GM23338 (cell line): ENCODE data around the gene HDAC5. TPM values are rescaled to one million over a fixed set of nuclear protein-coding genes. Genes with fewer than 3 reads are reported as not detected.

Experiments
- ATAC-seq: fragments of 200-7000 bp; cut with Tn5 transposase; 3 replicates; pipeline ENCODE4 v1.9.1; 2020
- DNase-seq: peaks from one replicate; pipeline ENCODE4 v3.0.0-alpha.2; 2015; ENCODE audit warnings: low spot score
- H2AFZ ChIP-seq: fragments of 200-600 bp; sonication (generic); 2 replicates; pipeline ENCODE4 v1.8.0; 2016; ENCODE audit warnings: antibody characterized with exemption, mild to moderate bottlenecking, moderate library complexity
- H3F3A ChIP-seq: fragments of 200-600 bp; sonication (generic); replicated peaks from 2 replicates; pipeline ENCODE4 v1.8.0; 2017; ENCODE audit warnings: antibody characterized with exemption, mixed run types, low read depth
- H3K27ac ChIP-seq: fragments of 200-600 bp; sonication (generic); 2 replicates; pipeline ENCODE4 v1.6.1; 2016; ENCODE audit warnings: low read depth
- H3K27me3 ChIP-seq: fragments of 200-600 bp; sonication (generic); 2 replicates; pipeline ENCODE4 v1.8.0; 2016; ENCODE audit warnings: mild to moderate bottlenecking, mixed run types, moderate library complexity; ENCODE audit not compliant: insufficient read depth
- H3K36me3 ChIP-seq: fragments of 200-600 bp; sonication (generic); 2 replicates; pipeline ENCODE4 v1.8.0; 2016; ENCODE audit warnings: mild to moderate bottlenecking; ENCODE audit not compliant: insufficient read depth
- H3K4me1 ChIP-seq: fragments of 200-600 bp; sonication (generic); 2 replicates; pipeline ENCODE4 v1.8.0; 2016; ENCODE audit warnings: mild to moderate bottlenecking, moderate library complexity; ENCODE audit not compliant: insufficient read depth
- H3K4me2 ChIP-seq: fragments of 200-600 bp; sonication (generic); 2 replicates; pipeline ENCODE4 v1.7.1; 2017; ENCODE audit warnings: mixed run types
- H3K4me3 ChIP-seq: fragments of 200-600 bp; sonication (generic); 2 replicates; pipeline ENCODE4 v1.6.1; 2016; ENCODE audit warnings: mixed run types
- H3K79me2 ChIP-seq: fragments of 200-600 bp; sonication (generic); replicated peaks from 2 replicates; pipeline ENCODE4 v1.8.0; 2017; ENCODE audit warnings: mild to moderate bottlenecking; ENCODE audit not compliant: insufficient read depth
- H3K9me2 ChIP-seq: fragments of 200-600 bp; sonication (generic); 2 replicates; pipeline ENCODE4 v1.8.0; 2017; ENCODE audit not compliant: insufficient read depth
- H4K20me1 ChIP-seq: fragments of 200-600 bp; sonication (generic); replicated peaks from 2 replicates; pipeline ENCODE4 v1.8.0; 2017; ENCODE audit warnings: mild to moderate bottlenecking; ENCODE audit not compliant: insufficient read depth
- H3K27ac Mint-ChIP-seq: 2 replicates; pipeline ENCODE4 v1.8.0; 2020; ENCODE audit warnings: inconsistent platforms, mild to moderate bottlenecking, moderate library complexity, mixed read lengths
- H3K27me3 Mint-ChIP-seq: 3 replicates; pipeline ENCODE4 v1.8.0; 2022; ENCODE audit warnings: low read depth, mild to moderate bottlenecking, moderate library complexity, mixed read lengths, inconsistent platforms; ENCODE audit not compliant: insufficient read depth, poor library complexity
- H3K36me3 Mint-ChIP-seq: 3 replicates; pipeline ENCODE4 v1.8.0; 2021; ENCODE audit warnings: low read depth, mild to moderate bottlenecking, inconsistent platforms, moderate library complexity, mixed read lengths
- H3K4me1 Mint-ChIP-seq: 3 replicates; pipeline ENCODE4 v1.8.0; 2020; ENCODE audit warnings: mild to moderate bottlenecking, inconsistent platforms, mixed read lengths
- H3K4me3 Mint-ChIP-seq: 3 replicates; pipeline ENCODE4 v1.8.0; 2021; ENCODE audit warnings: moderate library complexity, mild to moderate bottlenecking, inconsistent platforms, mixed read lengths
- H3K9me3 Mint-ChIP-seq: 3 replicates; pipeline ENCODE4 v1.8.0; 2020; ENCODE audit warnings: moderate library complexity, mild to moderate bottlenecking, inconsistent platforms, mixed read lengths
- CREB1 ChIP-seq: fragments of 250-450 bp; sonication (Bioruptor Pico); IDR thresholded peaks from 2 replicates; pipeline ENCODE4 v1.5.0; 2020; ENCODE audit warnings: low read depth, mild to moderate bottlenecking, moderate library complexity
- CTCF ChIP-seq, 2 experiments: fragments of 200-600 bp in 1 of 2; sonication (generic) in 1 of 2; conservative IDR thresholded peaks; 2 replicates each; pipeline versions ENCODE4 v1.5.1 to v1.6.1; 2016 to 2017; ENCODE audit warnings: antibody characterized with exemption in 2 of 2, low read depth in 2 of 2, mild to moderate bottlenecking in 2 of 2, moderate library complexity in 1 of 2
- EZH2 ChIP-seq: fragments of 200-600 bp; sonication (generic); IDR thresholded peaks from one replicate; pipeline ENCODE4 v1.8.0; 2017; ENCODE audit warnings: antibody characterized with exemption, mild to moderate bottlenecking, low read depth; ENCODE audit not compliant: unreplicated experiment
- EZH2phosphoT487 ChIP-seq: fragments of 200-600 bp; sonication (generic); IDR thresholded peaks from one replicate; pipeline ENCODE4 v1.8.1; 2018; ENCODE audit warnings: antibody characterized with exemption; ENCODE audit not compliant: unreplicated experiment
- JUNB ChIP-seq: IDR thresholded peaks from one replicate; pipeline ENCODE4 v1.6.1; 2016; ENCODE audit warnings: antibody characterized with exemption; ENCODE audit not compliant: unreplicated experiment
- NANOG ChIP-seq: IDR thresholded peaks from 2 replicates; pipeline ENCODE4 v1.6.1; 2016; ENCODE audit warnings: antibody characterized with exemption, borderline replicate concordance
- POLR2AphosphoS5 ChIP-seq: IDR thresholded peaks from 2 replicates; pipeline ENCODE4 v1.6.1; 2016; ENCODE audit warnings: antibody characterized with exemption, low read depth
- STAT1 ChIP-seq: IDR thresholded peaks from one replicate; pipeline ENCODE4 v1.6.1; 2016; ENCODE audit warnings: antibody characterized with exemption; ENCODE audit not compliant: unreplicated experiment
- ZNF114 ChIP-seq: fragments of 250-450 bp; sonication (Bioruptor Pico); IDR thresholded peaks from 2 replicates; pipeline ENCODE4 v1.5.0; 2020; ENCODE audit warnings: mild to moderate bottlenecking, moderate library complexity
- ZNF331 ChIP-seq: fragments of 250-450 bp; sonication (Bioruptor Pico); IDR thresholded peaks from 2 replicates; pipeline ENCODE4 v1.5.0; 2020; ENCODE audit warnings: low read depth, mild to moderate bottlenecking, moderate library complexity
- ZNF462 ChIP-seq: fragments of 250-450 bp; sonication (Bioruptor Pico); IDR thresholded peaks from 2 replicates; pipeline ENCODE4 v1.5.0; 2020; ENCODE audit warnings: mild to moderate bottlenecking, moderate library complexity
- polyA plus RNA-seq: library from polyadenylated mRNA; unstranded; fragments of >200 nt; fragmentation: Nextera tagmentation; extraction: Ambion mirVana; gene quantifications from 2 replicates; pipeline ENCODE4 v1.2.1, GENCODE V29; 2016
- total RNA-seq: library from RNA; depleted of rRNA; stranded (reverse); fragments of >200 nt; shearing (Covaris generic); gene quantifications from 2 replicates; pipeline ENCODE4 v1.2.3, GENCODE V29; 2014
- TF ChIP-seq, protein P1 (sequence below): IDR thresholded peaks from 2 replicates; pipeline ENCODE4 v1.6.1; 2016; ENCODE audit warnings: antibody characterized with exemption
- TF ChIP-seq, protein P2 (sequence below): IDR thresholded peaks from one replicate; pipeline ENCODE4 v1.6.1; 2018; ENCODE audit warnings: antibody characterized with exemption; ENCODE audit not compliant: unreplicated experiment

Gene HDAC5
- total and polyA plus RNA-seq, 2 experiments from 2014 or later, result 16.9 to 71.1 TPM

- ATAC-seq, result no peak
- peaks cover 22% of the 10 kb centered on the region for H4K20me1 ChIP-seq
- Mint-ChIP-seq H3K4me1 (no peaks in the 10 kb centered on the region), H3K9me3 (no peaks in the 10 kb centered on the region), H3K27me3 (peaks cover 3% of the 10 kb centered on the region), H3K36me3 (peaks cover 40% of the 10 kb centered on the region), H3K27ac (no peak overlapping the region), H3K4me3 (no peak overlapping the region)
- TF ChIP-seq, protein P1, sequence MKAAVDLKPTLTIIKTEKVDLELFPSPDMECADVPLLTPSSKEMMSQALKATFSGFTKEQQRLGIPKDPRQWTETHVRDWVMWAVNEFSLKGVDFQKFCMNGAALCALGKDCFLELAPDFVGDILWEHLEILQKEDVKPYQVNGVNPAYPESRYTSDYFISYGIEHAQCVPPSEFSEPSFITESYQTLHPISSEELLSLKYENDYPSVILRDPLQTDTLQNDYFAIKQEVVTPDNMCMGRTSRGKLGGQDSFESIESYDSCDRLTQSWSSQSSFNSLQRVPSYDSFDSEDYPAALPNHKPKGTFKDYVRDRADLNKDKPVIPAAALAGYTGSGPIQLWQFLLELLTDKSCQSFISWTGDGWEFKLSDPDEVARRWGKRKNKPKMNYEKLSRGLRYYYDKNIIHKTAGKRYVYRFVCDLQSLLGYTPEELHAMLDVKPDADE, result no peak
- TF ChIP-seq STAT1, result no peak
- TF ChIP-seq EZH2, result no peak
- TF ChIP-seq EZH2phosphoT487, result no peak
- no peak for TF ChIP-seq ZNF331 (CRISPR knock-in tag)
- no peak; the same call in 1 of the 2 replicates for TF ChIP-seq POLR2AphosphoS5
- no peak for TF ChIP-seq NANOG
- TF ChIP-seq ZNF462, result no peak
- no peak for TF ChIP-seq JUNB
- no peak for TF ChIP-seq CTCF (conservative IDR thresholded peaks at IDR 0.05; ENCODE audit: low read depth in 2 of 2)
- TF ChIP-seq CREB1 (CRISPR knock-in tag), result no peak
- TF ChIP-seq, protein P2, sequence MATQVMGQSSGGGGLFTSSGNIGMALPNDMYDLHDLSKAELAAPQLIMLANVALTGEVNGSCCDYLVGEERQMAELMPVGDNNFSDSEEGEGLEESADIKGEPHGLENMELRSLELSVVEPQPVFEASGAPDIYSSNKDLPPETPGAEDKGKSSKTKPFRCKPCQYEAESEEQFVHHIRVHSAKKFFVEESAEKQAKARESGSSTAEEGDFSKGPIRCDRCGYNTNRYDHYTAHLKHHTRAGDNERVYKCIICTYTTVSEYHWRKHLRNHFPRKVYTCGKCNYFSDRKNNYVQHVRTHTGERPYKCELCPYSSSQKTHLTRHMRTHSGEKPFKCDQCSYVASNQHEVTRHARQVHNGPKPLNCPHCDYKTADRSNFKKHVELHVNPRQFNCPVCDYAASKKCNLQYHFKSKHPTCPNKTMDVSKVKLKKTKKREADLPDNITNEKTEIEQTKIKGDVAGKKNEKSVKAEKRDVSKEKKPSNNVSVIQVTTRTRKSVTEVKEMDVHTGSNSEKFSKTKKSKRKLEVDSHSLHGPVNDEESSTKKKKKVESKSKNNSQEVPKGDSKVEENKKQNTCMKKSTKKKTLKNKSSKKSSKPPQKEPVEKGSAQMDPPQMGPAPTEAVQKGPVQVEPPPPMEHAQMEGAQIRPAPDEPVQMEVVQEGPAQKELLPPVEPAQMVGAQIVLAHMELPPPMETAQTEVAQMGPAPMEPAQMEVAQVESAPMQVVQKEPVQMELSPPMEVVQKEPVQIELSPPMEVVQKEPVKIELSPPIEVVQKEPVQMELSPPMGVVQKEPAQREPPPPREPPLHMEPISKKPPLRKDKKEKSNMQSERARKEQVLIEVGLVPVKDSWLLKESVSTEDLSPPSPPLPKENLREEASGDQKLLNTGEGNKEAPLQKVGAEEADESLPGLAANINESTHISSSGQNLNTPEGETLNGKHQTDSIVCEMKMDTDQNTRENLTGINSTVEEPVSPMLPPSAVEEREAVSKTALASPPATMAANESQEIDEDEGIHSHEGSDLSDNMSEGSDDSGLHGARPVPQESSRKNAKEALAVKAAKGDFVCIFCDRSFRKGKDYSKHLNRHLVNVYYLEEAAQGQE, result no peak
- no peak for TF ChIP-seq ZNF114 (CRISPR knock-in tag)
- no peak overlapping the region for H3K27ac ChIP-seq
- H3K79me2 ChIP-seq, result 0 out of 2 replicates have a peak, but pooled peaks cover 2% of the 10 kb centered on the region
- no peak for DNase-seq
- no peaks in the 10 kb centered on the region for H3K9me2 ChIP-seq
- H3K36me3 ChIP-seq, result peaks cover 10% of the 10 kb centered on the region
- no peaks in the 10 kb centered on the region for H3K4me1 ChIP-seq
- peaks cover 16% of the 10 kb centered on the region for H3F3A ChIP-seq
- H3K4me2 ChIP-seq, result no peak overlapping the region
- no peak overlapping the region for H3K4me3 ChIP-seq
- no peak overlapping the region for H2AFZ ChIP-seq
- no peaks in the 10 kb centered on the region for H3K27me3 ChIP-seq
Measured at GRCh38 chr17:44029736-44030135, 93.7 kb downstream of the HDAC5 start.
